Natural killer cell (primary cell): ENCODE results near the gene SPDYE6. TPM values are rescaled to one million over a fixed set of nuclear protein-coding genes. Genes with fewer than 3 reads are reported as not detected.
A peak's percentile ranks its signal among the peaks of the same experiment; 100 is the strongest.
"Not testable (repeated sequence)": the region's sequence is repeated elsewhere in the genome, so short reads cannot be mapped to it uniquely, and the experiment has no call there.

Experiments used
- ATAC-seq, 3 donors: fragments of 150-1000 bp in 2 of 3; fragments of 200-7000 bp in 1 of 3; cut with Tn5 transposase; 1 replicate in 1 of 3; 2 replicates in 2 of 3; pipeline ENCODE4 v1.10.0; 2021; ENCODE audit warnings: mild to moderate bottlenecking in 2 of 3, moderate library complexity in 2 of 3
- DNase-seq, 2 donors: peaks; one replicate each; pipeline versions ENCODE4 v3.0.0 to v3.0.0-alpha.2; 2013 to 2021; ENCODE audit warnings: mixed read lengths in 1 of 2
- H3K27ac ChIP-seq: one replicate; pipeline ENCODE4 v1.5.1; 2013; ENCODE audit warnings: mild to moderate bottlenecking, low read length
- H3K27me3 ChIP-seq: one replicate; pipeline ENCODE4 v1.6.1; 2013; ENCODE audit warnings: low read length; ENCODE audit not compliant: control insufficient read depth, insufficient read depth
- H3K36me3 ChIP-seq: one replicate; pipeline ENCODE4 v1.6.1; 2013; ENCODE audit warnings: low read length; ENCODE audit not compliant: control insufficient read depth, insufficient read depth
- H3K4me1 ChIP-seq: one replicate; pipeline ENCODE4 v1.6.1; 2013; ENCODE audit warnings: low read length; ENCODE audit not compliant: control insufficient read depth, insufficient read depth
- H3K4me3 ChIP-seq: one replicate; pipeline ENCODE4 v1.5.1; 2013; ENCODE audit warnings: low read length
- H3K9me3 ChIP-seq: one replicate; pipeline ENCODE4 v1.6.1; 2013; ENCODE audit warnings: low read length; ENCODE audit not compliant: control insufficient read depth, insufficient read depth
- H3K27ac Mint-ChIP-seq, 2 donors: one replicate each; pipeline ENCODE4 v1.8.0; 2022; ENCODE audit warnings: mild to moderate bottlenecking in 2 of 2, mixed read lengths in 2 of 2, moderate library complexity in 1 of 2
- H3K27me3 Mint-ChIP-seq, 2 donors: one replicate each; pipeline ENCODE4 v1.8.0; 2022; ENCODE audit warnings: low read depth in 2 of 2, mixed read lengths in 2 of 2
- H3K36me3 Mint-ChIP-seq: one replicate; pipeline ENCODE4 v1.8.0; 2022; ENCODE audit warnings: mixed read lengths
- H3K4me1 Mint-ChIP-seq, 2 donors: one replicate each; pipeline ENCODE4 v1.8.0; 2022; ENCODE audit warnings: mixed read lengths in 2 of 2
- H3K4me3 Mint-ChIP-seq: one replicate; pipeline ENCODE4 v1.8.0; 2022; ENCODE audit warnings: mild to moderate bottlenecking, moderate library complexity, mixed read lengths
- H3K9me3 Mint-ChIP-seq, 2 donors: one replicate each; pipeline ENCODE4 v1.8.0; 2022; ENCODE audit warnings: mixed read lengths in 2 of 2
- CTCF ChIP-seq: fragments of 200-600 bp; IDR thresholded peaks from one replicate; pipeline ENCODE4 v1.8.0; 2022; ENCODE audit warnings: antibody characterized with exemption
- WGBS: methylation state at CpG from one replicate; pipeline ENCODE4 v1.1.7; 2013; ENCODE audit warnings: missing lambda C conversion rate; ENCODE audit not compliant: insufficient coverage; 5-methylcytosine and 5-hydroxymethylcytosine counted together
- intact Hi-C: fragments of 100-400 bp; cut with micrococcal nuclease; formaldehyde crosslinking; loops from one replicate; pipeline ENCODE4 v1.14.2; 2022
- total RNA-seq, 4 donors: library from RNA; stranded (reverse); fragments of 120-200 nt in 1 of 4; gene quantifications; one replicate each; pipeline versions ENCODE4 v1.2.3 to v1.2.4, GENCODE V29; 2013 to 2022

The SPDYE6 gene
- total RNA-seq, 3 donors from 2014 or later (not counting 1 experiment from before 2014, with no cell fraction given): not detected

- H3K27ac ChIP-seq: no peak overlapping the region
- H3K9me3 Mint-ChIP-seq: no peaks in the 10 kb centered on the region
- no peak overlapping the region for H3K4me3 Mint-ChIP-seq
- H3K36me3 Mint-ChIP-seq: no peaks in the 10 kb centered on the region
- no peak for TF ChIP-seq CTCF
- peaks cover 1% of the 10 kb centered on the region for H3K36me3 ChIP-seq
- no peaks in the 10 kb centered on the region for H3K27me3 ChIP-seq
- no peak overlapping the region for H3K27ac Mint-ChIP-seq
- no peak for DNase-seq
- no peaks in the 10 kb centered on the region for H3K9me3 ChIP-seq
- peaks cover 0 to 3% of the 10 kb centered on the region in 2 donors for H3K27me3 Mint-ChIP-seq
- H3K4me1 Mint-ChIP-seq: peaks cover 0 to 5% of the 10 kb centered on the region in 2 donors
- intact Hi-C loops: no loop called here
- no peak overlapping the region for H3K4me3 ChIP-seq
- 77% methylated on average over 13 of the region's 13 CpGs for WGBS
- ATAC-seq: peak in 2 of 3 donors; percentile 25 to 42
- peaks cover 51% of the 10 kb centered on the region for H3K4me1 ChIP-seq
These were observed 52.4 kb downstream of the SPDYE6 start for GRCh38 chr7:102303669-102304422.

GRCh38 chr7:102302025-102302424 lies 54.2 kb downstream of the SPDYE6 start:
- no peaks in the 10 kb centered on the region for H3K9me3 ChIP-seq
- Mint-ChIP-seq H3K27ac (no peak overlapping the region), H3K27me3 (peaks cover 0 to 3% of the 10 kb centered on the region in 2 donors), H3K4me3 (no peak overlapping the region), H3K4me1 (peaks cover 0 to 5% of the 10 kb centered on the region in 2 donors), H3K36me3 (no peaks in the 10 kb centered on the region), H3K9me3 (no peaks in the 10 kb centered on the region)
- no peak for TF ChIP-seq CTCF
- WGBS: 96% methylated on average over 6 of the region's 6 CpGs
- no peaks in the 10 kb centered on the region for H3K36me3 ChIP-seq
- intact Hi-C loops: no loop called here
- H3K4me3 ChIP-seq: no peak overlapping the region
- ATAC-seq (no peak), DNase-seq (no peak)
- peaks cover 39% of the 10 kb centered on the region for H3K4me1 ChIP-seq
- H3K27me3 ChIP-seq: no peaks in the 10 kb centered on the region
- H3K27ac ChIP-seq: no peak overlapping the region

GRCh38 chr7:102301367-102301766 lies 54.9 kb downstream of the SPDYE6 start:
- H3K9me3 Mint-ChIP-seq, H3K4me3 ChIP-seq, DNase-seq, ATAC-seq, H3K27me3 Mint-ChIP-seq, H3K27ac Mint-ChIP-seq, H3K4me3 Mint-ChIP-seq, H3K36me3 Mint-ChIP-seq, H3K27ac ChIP-seq, intact Hi-C loops, H3K9me3 ChIP-seq, H3K4me1 Mint-ChIP-seq, H3K27me3 ChIP-seq, H3K36me3 ChIP-seq: not testable (repeated sequence)
- peaks cover 32% of the 10 kb centered on the region for H3K4me1 ChIP-seq
- WGBS: 95% methylated on average over 14 of the region's 14 CpGs

GRCh38 chr7:102300643-102301221 lies 55.5 kb downstream of the SPDYE6 start:
- Mint-ChIP-seq H3K9me3 (no peaks in the 10 kb centered on the region), H3K27ac (no peak overlapping the region), H3K4me1 (peaks cover 0 to 4% of the 10 kb centered on the region in 2 donors), H3K36me3 (no peaks in the 10 kb centered on the region), H3K4me3 (no peak overlapping the region), H3K27me3 (peaks cover 0 to 3% of the 10 kb centered on the region in 2 donors)
- no peak overlapping the region for H3K27ac ChIP-seq
- H3K36me3 ChIP-seq: no peaks in the 10 kb centered on the region
- H3K9me3 ChIP-seq: no peaks in the 10 kb centered on the region
- intact Hi-C loops: no loop called here
- no peak for TF ChIP-seq CTCF
- H3K4me3 ChIP-seq: no peak overlapping the region
- H3K27me3 ChIP-seq: no peaks in the 10 kb centered on the region
- DNase-seq: no peak
- 88% methylated on average over 84 of the region's 84 CpGs for WGBS
- no peak for ATAC-seq
- peaks cover 26% of the 10 kb centered on the region for H3K4me1 ChIP-seq
